Memory B cell (primary cell): ENCODE data around the gene PAWR.

Source experiments
- ATAC-seq: fragments of 150-1000 bp; cut with Tn5 transposase; 2 replicates; pipeline ENCODE4 v1.10.0; 2021; ENCODE audit warnings: low read depth, mild to moderate bottlenecking, moderate library complexity
- DNase-seq, 2 donors: peaks; one replicate each; pipeline ENCODE4 v3.0.0; 2022; ENCODE audit warnings: low spot score in 2 of 2
- H3K27ac Mint-ChIP-seq: one replicate; pipeline ENCODE4 v1.8.0; 2022; ENCODE audit warnings: mild to moderate bottlenecking, moderate library complexity, mixed read lengths
- H3K27me3 Mint-ChIP-seq: one replicate; pipeline ENCODE4 v1.8.0; 2022; ENCODE audit warnings: mixed read lengths
- H3K36me3 Mint-ChIP-seq: one replicate; pipeline ENCODE4 v1.8.0; 2022; ENCODE audit warnings: mild to moderate bottlenecking, mixed read lengths
- H3K4me1 Mint-ChIP-seq: one replicate; pipeline ENCODE4 v1.8.0; 2022; ENCODE audit warnings: mixed read lengths
- H3K4me3 Mint-ChIP-seq: one replicate; pipeline ENCODE4 v1.8.0; 2022; ENCODE audit warnings: mild to moderate bottlenecking, moderate library complexity, mixed read lengths
- H3K9me3 Mint-ChIP-seq: one replicate; pipeline ENCODE4 v1.8.0; 2022; ENCODE audit warnings: mixed read lengths

The PAWR gene, protein sequence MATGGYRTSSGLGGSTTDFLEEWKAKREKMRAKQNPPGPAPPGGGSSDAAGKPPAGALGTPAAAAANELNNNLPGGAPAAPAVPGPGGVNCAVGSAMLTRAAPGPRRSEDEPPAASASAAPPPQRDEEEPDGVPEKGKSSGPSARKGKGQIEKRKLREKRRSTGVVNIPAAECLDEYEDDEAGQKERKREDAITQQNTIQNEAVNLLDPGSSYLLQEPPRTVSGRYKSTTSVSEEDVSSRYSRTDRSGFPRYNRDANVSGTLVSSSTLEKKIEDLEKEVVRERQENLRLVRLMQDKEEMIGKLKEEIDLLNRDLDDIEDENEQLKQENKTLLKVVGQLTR

DNA sequence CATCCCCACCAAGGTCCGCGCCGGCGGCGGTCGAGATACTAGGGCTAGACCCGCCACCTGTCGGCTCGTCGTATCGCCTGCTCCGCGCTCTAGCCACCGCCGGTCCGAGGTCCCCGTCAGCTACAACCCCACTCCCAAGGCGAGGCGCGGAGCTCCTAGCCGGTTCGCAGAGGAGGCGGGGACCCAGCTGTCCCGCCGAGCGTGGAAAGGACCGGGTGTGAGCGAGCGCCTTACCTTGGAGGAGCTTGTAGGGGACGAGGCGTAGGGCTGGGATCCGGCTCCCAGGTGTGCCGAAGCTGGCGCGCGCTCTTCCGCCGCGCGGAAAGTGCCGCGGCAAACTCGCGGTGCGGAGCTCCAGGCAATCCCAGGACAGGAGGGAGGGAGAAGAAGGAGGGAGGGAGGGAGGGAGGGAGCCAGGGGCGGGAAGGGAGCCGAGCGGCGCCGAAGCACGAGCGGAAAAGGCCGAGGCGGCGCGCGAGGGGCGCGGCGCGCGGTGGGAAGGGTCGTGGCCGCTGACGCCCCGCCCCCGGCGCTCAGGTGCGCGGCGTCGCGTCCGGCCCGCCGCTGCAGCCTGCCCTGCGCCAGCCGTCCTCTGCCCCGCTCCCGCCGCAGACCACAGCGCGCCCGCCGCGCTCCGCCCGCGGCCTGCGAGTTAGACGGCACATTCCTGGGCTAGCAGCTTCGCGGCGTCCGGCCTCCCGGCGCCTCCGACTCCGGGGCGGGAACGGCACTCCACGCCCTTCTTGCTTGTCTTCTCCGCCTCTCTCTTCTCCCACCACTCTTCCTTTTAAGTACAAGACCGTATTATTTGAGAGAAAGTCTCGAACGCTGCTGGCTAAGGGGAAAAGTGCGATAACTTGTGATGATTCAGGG lies at the start of gene PAWR:
Gene PAWR, minus strand, starts transcription at position 327 of the 873 bp plus-strand sequence. CDS start 720 bp downstream, outside the sequence.
- peaks cover 20% of the 10 kb centered on the region for H3K4me1 Mint-ChIP-seq
- DNase-seq (peak; percentile 44 to 62), ATAC-seq (peak; percentile 61)
- H3K4me3 Mint-ChIP-seq: peak within 1 kb of the TSS; percentile 97
- H3K27ac Mint-ChIP-seq: peak within 1 kb of the TSS; percentile 96
- peaks cover 1% of the 10 kb centered on the region for H3K9me3 Mint-ChIP-seq
- no peaks in the 10 kb centered on the region for H3K36me3 Mint-ChIP-seq
- no peaks in the 10 kb centered on the region for H3K27me3 Mint-ChIP-seq

DNA sequence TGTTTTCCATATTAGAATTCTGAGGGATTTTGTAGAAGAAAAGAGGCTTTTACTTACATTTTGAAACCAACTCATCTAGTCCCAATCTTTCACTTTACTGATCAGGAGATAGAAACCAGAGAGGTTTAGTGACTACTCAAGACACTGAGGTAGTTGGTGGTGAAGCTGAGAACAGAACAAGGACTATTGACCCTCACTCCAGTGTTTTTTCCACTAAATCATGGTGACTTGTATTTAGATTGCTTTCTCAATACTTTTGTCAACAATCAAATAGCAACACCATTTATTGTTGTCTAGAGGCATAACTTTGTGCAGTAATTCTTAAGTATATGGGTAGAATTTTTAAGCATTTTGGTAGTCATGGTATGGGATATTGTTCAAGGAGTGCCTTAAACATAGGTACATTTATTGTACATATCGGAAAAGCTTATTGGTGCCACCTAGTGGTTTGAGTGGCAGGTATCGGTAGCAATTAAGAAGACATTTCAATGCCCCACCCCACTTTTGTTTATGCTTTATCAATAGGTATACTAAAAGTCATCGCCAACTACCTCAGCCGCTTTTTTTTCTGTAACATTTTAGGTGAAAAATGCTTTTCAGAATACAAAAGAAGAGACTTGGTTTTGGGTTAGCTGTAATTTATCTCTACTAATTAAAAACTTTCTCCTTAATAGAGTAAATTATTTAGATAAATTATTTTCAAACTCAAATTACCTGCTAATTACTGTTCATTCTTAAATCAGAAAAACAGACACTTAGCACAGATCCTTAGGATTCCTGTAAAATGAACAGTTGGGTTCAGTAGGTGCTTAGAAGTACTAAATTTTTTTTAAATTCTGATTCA lies 47.3 kb upstream of the PAWR start:
- H3K4me1 Mint-ChIP-seq: no peaks in the 10 kb centered on the region
- no peaks in the 10 kb centered on the region for H3K36me3 Mint-ChIP-seq
- DNase-seq (peak; percentile 30 to 54), ATAC-seq (peak; percentile 65)
- no peaks in the 10 kb centered on the region for H3K9me3 Mint-ChIP-seq
- H3K27ac Mint-ChIP-seq: no peak overlapping the region
- no peak overlapping the region for H3K4me3 Mint-ChIP-seq
- no peaks in the 10 kb centered on the region for H3K27me3 Mint-ChIP-seq

DNA sequence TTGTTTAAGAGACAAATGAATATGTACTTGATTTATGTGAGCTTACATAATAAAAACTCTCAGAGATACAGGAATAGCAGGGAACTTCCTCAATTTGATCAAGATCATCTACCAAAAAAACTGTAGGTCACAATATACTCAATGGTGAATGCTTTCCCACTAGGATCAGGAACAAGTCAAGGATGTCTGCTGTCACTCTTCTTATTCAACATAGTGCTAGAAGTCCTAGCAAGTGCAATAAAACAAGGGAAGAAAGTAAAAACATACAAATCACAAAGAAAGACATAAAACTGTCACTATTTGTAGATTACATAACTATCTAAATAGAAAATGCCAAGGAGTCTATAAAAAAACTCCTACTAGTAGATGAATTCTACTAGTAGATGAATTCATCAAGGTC lies 41.9 kb upstream of the PAWR start:
- Mint-ChIP-seq H3K4me3 (no peak overlapping the region), H3K36me3 (no peaks in the 10 kb centered on the region), H3K27ac (no peak overlapping the region), H3K9me3 (no peaks in the 10 kb centered on the region), H3K4me1 (no peaks in the 10 kb centered on the region), H3K27me3 (peaks cover 3% of the 10 kb centered on the region)
- ATAC-seq: no peak
- DNase-seq: no peak

DNA sequence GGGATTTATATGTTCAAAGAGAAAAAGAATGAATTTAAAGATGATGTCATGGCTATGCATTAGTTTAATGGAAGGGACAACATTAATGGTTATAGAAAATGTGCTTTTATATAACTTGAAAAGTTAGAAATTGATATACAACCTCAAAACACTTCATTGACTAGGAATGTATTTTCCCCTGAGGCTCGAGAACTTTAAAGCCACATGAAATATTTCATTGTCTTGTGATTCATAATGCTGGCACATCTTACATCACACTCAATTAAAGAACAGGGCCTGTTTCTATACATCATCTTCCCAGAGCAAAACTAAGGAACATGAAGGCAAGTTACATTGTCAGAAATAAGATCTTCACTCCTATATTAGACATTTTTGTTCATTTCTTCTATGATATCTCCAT lies 35.2 kb upstream of the PAWR start:
- DNase-seq: no peak
- H3K9me3 Mint-ChIP-seq: no peaks in the 10 kb centered on the region
- no peak for ATAC-seq
- H3K27ac Mint-ChIP-seq: no peak overlapping the region
- no peaks in the 10 kb centered on the region for H3K4me1 Mint-ChIP-seq
- peaks cover 2% of the 10 kb centered on the region for H3K36me3 Mint-ChIP-seq
- H3K27me3 Mint-ChIP-seq: peaks cover 3% of the 10 kb centered on the region
- H3K4me3 Mint-ChIP-seq: no peak overlapping the region

DNA sequence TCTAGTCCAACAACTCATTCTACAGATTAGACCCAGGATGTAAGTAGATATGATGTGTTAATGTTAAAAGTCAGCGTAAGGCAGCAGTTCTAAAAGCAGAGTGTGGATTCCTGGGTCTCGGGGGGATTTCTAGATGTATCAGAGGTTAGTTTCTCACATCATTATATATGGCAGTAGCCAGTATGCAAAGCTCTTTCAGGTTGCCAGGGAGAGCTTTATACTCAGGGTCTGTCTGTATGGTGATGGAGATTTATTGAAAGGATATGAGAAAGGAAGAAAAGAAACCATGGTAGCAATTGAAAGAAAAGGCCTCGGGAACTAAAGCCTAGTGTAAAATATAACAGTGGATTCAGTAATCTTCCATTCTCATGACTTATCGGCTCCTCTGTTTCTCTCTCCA lies 26.2 kb upstream of the PAWR start:
- DNase-seq: no peak
- no peak for ATAC-seq
- no peak overlapping the region for H3K4me3 Mint-ChIP-seq
- H3K9me3 Mint-ChIP-seq: peaks cover 1% of the 10 kb centered on the region
- H3K36me3 Mint-ChIP-seq: peaks cover 6% of the 10 kb centered on the region
- H3K27me3 Mint-ChIP-seq: peaks cover 2% of the 10 kb centered on the region
- H3K4me1 Mint-ChIP-seq: no peaks in the 10 kb centered on the region
- no peak overlapping the region for H3K27ac Mint-ChIP-seq

DNA sequence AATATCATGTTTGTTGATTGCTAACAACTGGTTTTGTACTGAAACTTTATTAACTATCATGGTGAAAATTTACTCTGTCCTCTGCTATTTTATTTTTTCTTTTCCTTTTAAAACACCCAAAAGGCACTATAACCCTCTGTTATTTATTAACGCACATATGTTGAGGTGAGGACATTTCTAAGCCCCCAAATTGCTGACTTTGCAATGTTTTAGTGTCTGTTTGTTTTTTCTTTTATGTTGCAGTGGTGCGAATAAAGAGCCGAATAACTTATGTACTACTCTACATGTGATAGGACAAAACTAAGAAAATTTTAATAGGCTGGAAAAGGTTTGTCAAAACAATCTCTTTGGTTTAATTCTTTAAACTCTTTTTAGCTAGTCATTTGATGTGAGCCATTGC lies 24.5 kb upstream of the PAWR start:
- H3K27me3 Mint-ChIP-seq: peaks cover 2% of the 10 kb centered on the region
- ATAC-seq: no peak
- peaks cover 5% of the 10 kb centered on the region for H3K36me3 Mint-ChIP-seq
- no peak for DNase-seq
- peaks cover 1% of the 10 kb centered on the region for H3K9me3 Mint-ChIP-seq
- H3K4me1 Mint-ChIP-seq: no peaks in the 10 kb centered on the region
- H3K27ac Mint-ChIP-seq: no peak overlapping the region
- no peak overlapping the region for H3K4me3 Mint-ChIP-seq

DNA sequence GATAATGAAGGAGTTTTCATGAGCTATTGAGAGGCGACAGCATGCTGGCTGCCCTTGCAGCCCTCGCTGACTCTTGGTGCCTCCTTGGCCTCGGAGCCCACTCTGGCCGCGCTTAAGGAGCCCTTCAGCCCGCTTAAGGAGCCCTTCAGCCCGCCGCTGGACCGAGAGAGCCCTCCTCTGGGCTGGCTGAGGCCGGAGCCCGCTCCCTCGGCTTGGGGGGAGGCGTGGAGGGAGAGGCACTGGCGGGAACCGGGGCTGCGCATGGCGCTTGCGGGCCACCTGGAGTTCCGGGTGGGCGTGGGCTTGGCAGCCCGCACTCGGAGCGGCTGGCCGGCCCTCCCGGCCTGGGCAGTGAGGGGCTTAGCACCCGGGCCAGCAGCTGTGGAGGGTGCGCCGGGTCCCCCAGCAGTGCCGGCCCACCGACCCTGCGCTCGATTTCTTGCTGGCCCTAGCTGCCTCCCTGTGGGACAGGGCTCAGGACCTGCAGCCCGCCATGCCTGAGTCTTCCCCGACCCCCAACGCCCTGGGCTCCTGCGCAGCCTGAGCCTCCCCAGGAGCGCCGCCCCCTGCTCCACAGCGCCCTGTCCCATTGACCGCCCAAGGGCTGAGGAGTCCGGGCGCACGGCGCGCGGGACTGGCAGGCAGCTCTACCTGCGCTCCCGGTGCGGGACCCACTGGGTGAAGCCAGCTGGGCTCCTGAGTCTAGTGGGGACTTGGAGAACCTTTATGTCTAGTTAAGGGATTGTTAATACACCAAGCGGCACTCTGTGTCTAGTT lies 20.1 kb upstream of the PAWR start:
- Mint-ChIP-seq H3K4me3 (no peak overlapping the region), H3K27me3 (peaks cover 2% of the 10 kb centered on the region), H3K4me1 (no peaks in the 10 kb centered on the region), H3K36me3 (peaks cover 5% of the 10 kb centered on the region), H3K27ac (no peak overlapping the region), H3K9me3 (peaks cover 1% of the 10 kb centered on the region)
- DNase-seq: no peak
- ATAC-seq: no peak

DNA sequence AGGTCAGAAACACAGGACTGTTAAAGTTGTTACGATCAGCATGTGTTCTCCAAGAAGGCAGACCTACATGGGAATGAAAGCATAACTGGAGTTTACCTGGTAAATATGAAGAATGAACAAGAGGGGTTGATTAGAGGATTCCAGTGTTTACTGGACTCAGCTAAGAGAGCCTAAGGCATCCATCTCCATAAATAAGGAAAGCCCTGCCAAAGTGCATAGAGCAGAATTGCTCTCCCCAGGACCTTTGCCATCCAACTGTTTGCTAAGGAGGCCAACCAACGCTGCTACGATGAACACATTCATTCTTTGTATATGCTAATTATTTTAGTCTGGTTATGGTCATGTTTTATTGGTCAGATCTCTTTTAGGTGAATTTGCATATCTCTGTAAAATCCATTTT lies 17.1 kb upstream of the PAWR start:
- DNase-seq (no peak), ATAC-seq (no peak)
- Mint-ChIP-seq H3K36me3 (peaks cover 7% of the 10 kb centered on the region), H3K4me3 (no peak overlapping the region), H3K4me1 (no peaks in the 10 kb centered on the region), H3K27ac (no peak overlapping the region), H3K9me3 (peaks cover 1% of the 10 kb centered on the region), H3K27me3 (peaks cover 2% of the 10 kb centered on the region)

DNA sequence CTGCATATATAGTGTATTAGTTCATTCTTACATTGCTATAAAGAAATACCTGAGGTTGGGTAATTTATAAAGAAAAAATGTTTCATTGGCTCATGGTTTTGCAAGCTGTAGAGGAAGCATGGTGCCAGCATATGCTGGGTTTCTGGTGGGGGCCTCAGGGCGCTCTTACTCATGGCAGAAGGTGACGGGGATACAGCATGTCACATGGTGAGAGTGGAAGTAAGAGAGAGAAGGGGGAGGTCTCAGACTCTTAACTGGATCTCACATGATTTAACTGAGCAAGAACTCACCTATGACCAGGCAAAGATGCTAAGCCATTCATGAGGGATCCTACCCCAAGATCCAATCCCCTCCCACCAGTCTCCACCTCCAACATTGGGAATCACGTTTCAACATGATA lies 15.9 kb upstream of the PAWR start:
- DNase-seq (no peak), ATAC-seq (no peak)
- Mint-ChIP-seq H3K27me3 (no peaks in the 10 kb centered on the region), H3K27ac (no peak overlapping the region), H3K4me1 (no peaks in the 10 kb centered on the region), H3K4me3 (no peak overlapping the region), H3K9me3 (no peaks in the 10 kb centered on the region), H3K36me3 (peaks cover 2% of the 10 kb centered on the region)

DNA sequence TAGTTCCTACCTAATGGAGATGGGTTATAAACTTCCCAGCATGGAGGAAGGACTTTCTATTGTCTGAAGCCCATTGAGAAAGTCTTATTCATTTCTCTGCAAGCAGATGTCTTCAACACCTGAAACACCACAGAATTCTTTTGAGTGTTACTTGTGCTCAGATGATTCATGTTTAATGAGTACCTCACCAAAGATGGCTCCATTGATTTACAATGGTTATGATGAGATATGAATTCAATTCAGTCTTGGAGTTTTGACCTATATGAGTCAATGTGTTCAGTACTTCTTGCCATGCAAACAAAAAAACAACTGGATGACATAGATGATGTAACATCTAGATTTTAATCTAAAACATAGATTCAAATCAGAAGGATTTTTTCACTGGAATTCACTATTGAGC lies 15.4 kb upstream of the PAWR start:
- Mint-ChIP-seq H3K36me3 (peaks cover 2% of the 10 kb centered on the region), H3K9me3 (no peaks in the 10 kb centered on the region), H3K27ac (no peak overlapping the region), H3K4me3 (no peak overlapping the region), H3K4me1 (no peaks in the 10 kb centered on the region), H3K27me3 (no peaks in the 10 kb centered on the region)
- ATAC-seq: no peak
- no peak for DNase-seq

DNA sequence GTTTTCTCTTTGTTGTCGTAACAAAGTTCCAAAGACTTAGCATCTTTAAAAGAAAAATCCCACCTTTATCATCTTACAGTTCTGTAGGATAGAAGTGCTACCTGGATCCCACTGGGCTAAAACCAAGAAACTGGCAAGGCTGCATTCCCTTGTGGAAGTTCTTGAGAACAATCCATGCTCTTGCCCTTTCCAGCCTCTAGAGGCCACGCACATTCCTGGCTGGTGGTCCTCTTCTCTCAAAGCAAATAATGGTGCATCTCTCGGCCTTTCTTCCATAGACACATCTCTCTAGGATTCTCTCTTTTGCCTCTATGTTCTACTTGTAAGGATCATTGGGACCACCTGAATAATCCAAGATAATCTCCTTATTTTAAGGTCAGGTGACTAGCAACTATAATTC lies 8.2 kb upstream of the PAWR start:
- no peaks in the 10 kb centered on the region for H3K36me3 Mint-ChIP-seq
- no peak for ATAC-seq
- DNase-seq: no peak
- H3K4me1 Mint-ChIP-seq: no peaks in the 10 kb centered on the region
- H3K27ac Mint-ChIP-seq: no peak overlapping the region
- H3K4me3 Mint-ChIP-seq: no peak overlapping the region
- H3K27me3 Mint-ChIP-seq: no peaks in the 10 kb centered on the region
- peaks cover 3% of the 10 kb centered on the region for H3K9me3 Mint-ChIP-seq

DNA sequence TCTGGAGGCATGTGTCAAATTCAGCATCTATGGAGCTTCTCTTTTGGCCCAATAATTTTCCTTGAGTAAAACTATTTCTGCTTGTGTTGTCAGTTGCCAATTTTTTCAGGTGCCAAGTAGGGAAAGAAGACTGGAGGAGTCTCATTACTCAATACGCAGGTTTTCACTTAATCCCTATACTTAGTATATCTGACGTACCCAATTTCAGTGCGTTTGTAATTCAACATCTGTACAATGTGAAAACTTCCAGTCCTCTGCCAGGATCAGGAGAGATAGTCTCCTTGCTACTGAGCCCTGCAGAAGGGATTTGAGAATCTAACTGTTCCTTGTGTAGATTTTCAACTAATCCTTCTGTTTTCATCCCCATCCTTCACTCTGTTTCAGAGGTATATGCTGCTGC lies 5.7 kb upstream of the PAWR start:
- DNase-seq (no peak), ATAC-seq (no peak)
- H3K36me3 Mint-ChIP-seq: no peaks in the 10 kb centered on the region
- H3K4me1 Mint-ChIP-seq: peaks cover under 1% of the 10 kb centered on the region
- H3K9me3 Mint-ChIP-seq: peaks cover 3% of the 10 kb centered on the region
- peak overlapping the region; percentile 12 for H3K27ac Mint-ChIP-seq
- no peaks in the 10 kb centered on the region for H3K27me3 Mint-ChIP-seq
- no peak overlapping the region for H3K4me3 Mint-ChIP-seq

DNA sequence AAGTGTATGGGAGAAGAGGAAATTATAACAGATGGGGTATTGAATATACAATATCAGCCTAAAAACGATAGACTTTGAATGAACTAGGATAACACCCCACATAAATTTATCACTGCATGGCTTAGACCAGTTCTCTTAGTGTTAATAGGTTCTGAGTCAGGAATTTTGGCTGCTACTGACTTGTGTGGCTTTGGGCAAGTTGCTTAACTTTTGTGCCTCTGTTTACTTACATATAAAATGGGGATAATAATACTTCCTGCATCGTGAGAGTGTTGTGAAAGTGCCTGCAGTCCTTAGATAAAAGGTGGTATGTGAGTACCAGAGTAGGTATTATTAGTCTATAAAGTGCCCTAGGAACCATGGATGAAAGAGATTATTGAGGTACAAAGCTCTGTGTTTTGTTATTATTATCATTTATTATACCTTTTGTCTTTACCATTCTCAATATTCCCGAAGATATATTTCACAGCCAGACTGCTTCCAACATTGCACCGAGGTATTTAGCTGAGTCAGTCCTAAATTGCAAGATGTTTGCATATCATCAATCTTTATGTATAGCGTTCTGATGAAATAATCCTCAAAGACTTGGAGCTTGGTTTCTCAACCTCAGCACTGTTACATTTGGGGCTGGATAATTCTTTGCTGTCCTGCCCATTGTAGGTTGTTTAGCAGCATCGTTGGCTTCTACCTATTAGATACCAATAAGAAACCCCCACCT lies 2.3 kb upstream of the PAWR start:
- H3K4me3 Mint-ChIP-seq: no peak overlapping the region
- no peak for DNase-seq

More for the DNA sequence above, 2.3 kb upstream of the PAWR start:
- H3K27ac Mint-ChIP-seq: no peak overlapping the region
- peaks cover 12% of the 10 kb centered on the region for H3K4me1 Mint-ChIP-seq
- H3K27me3 Mint-ChIP-seq: no peaks in the 10 kb centered on the region
- peaks cover 3% of the 10 kb centered on the region for H3K9me3 Mint-ChIP-seq
- no peaks in the 10 kb centered on the region for H3K36me3 Mint-ChIP-seq
- ATAC-seq: no peak
